Measurements from ENCODE around the gene MMP17. TPM values are rescaled to one million over a fixed set of nuclear protein-coding genes. Genes with fewer than 3 reads are reported as not detected.

MMP17 gene
- polyA plus RNA-seq, 3 donors, result 2.8 to 78.3 (median 3.0) TPM

GRCh38 chr12:131788070-131788469 lies 40.1 kb upstream of the MMP17 start:
- Histone ChIP-seq H2AFZ (ENCODE audit: insufficient read depth, low read depth, low read length, poor library complexity, severe bottlenecking) (no peak overlapping the region), H3K36me3 (replicated peaks in 1 of 2; ENCODE audit: control insufficient read depth in 1 of 2, insufficient read depth in 2 of 2, low read length in 2 of 2) (peaks cover 71 to 87% of the 10 kb centered on the region in 2 donors), H3K27ac (ENCODE audit: low read depth in 1 of 2, low read length in 2 of 2) (no peak overlapping the region), H3K4me2 (replicated peaks; ENCODE audit: extremely low read depth, low read length, poor library complexity, severe bottlenecking) (no peak overlapping the region), H3K79me2 (ENCODE audit: insufficient read depth, low read length) (no peaks in the 10 kb centered on the region), H4K20me1 (ENCODE audit: insufficient read depth, low read length) (peaks cover 6% of the 10 kb centered on the region), H3K27me3 (ENCODE audit: control insufficient read depth in 2 of 2, insufficient read depth in 2 of 2, low read length in 2 of 2) (no peaks in the 10 kb centered on the region), H3K4me3 (replicated peaks in 1 of 3; ENCODE audit: low read depth in 2 of 3, low read length in 3 of 3) (no peak overlapping the region), H3K9me3 (replicated peaks in 1 of 2; ENCODE audit: control insufficient read depth in 1 of 2, insufficient read depth in 1 of 2, low read length in 2 of 2) (no peaks in the 10 kb centered on the region), H3K4me1 (ENCODE audit: control insufficient read depth in 1 of 2, insufficient read depth in 2 of 2, low read length in 2 of 2) (peaks cover 0 to 7% of the 10 kb centered on the region in 2 donors), H3K9ac (ENCODE audit: insufficient read depth, low read length, poor library complexity, severe bottlenecking) (no peak overlapping the region)
- TF ChIP-seq CTCF (IDR thresholded peaks at IDR 0.05), result no peak
- H3K4me3 Mint-ChIP-seq, result no peak overlapping the region
- DNase-seq, result no peak
- 100% methylated on average over 7 of the region's 11 CpGs for WGBS (ENCODE audit: insufficient coverage)
- H3K4me1 Mint-ChIP-seq, result peaks cover 9% of the 10 kb centered on the region
- intact Hi-C loops (cut with micrococcal nuclease), result no loop called here
- H3K27me3 Mint-ChIP-seq (ENCODE audit: low read depth in 3 of 3), result peaks cover 0 to 2% (median 0%) of the 10 kb centered on the region in 3 donors
- H3K9me3 Mint-ChIP-seq, result peaks cover 0 to 11% (median 0%) of the 10 kb centered on the region in 7 donors
- H3K27ac Mint-ChIP-seq, result no peak overlapping the region
- H3K36me3 Mint-ChIP-seq, result peaks cover 83 to 88% of the 10 kb centered on the region in 2 donors

GRCh38 chr12:131789638-131790037 lies 38.6 kb upstream of the MMP17 start:
- no peak overlapping the region for H3K9ac ChIP-seq (ENCODE audit: insufficient read depth, low read length, poor library complexity, severe bottlenecking)
- H2AFZ ChIP-seq (ENCODE audit: insufficient read depth, low read depth, low read length, poor library complexity, severe bottlenecking), result no peak overlapping the region
- H3K36me3 ChIP-seq (replicated peaks in 1 of 2; ENCODE audit: control insufficient read depth in 1 of 2, insufficient read depth in 2 of 2, low read length in 2 of 2), result peaks cover 79 to 100% of the 10 kb centered on the region in 2 donors
- intact Hi-C loops (cut with micrococcal nuclease), result no loop called here
- H3K9me3 ChIP-seq (replicated peaks in 1 of 2; ENCODE audit: control insufficient read depth in 1 of 2, insufficient read depth in 1 of 2, low read length in 2 of 2), result no peaks in the 10 kb centered on the region
- DNase-seq, result no peak
- no peaks in the 10 kb centered on the region for H3K79me2 ChIP-seq (ENCODE audit: insufficient read depth, low read length)
- Mint-ChIP-seq H3K4me3 (no peak overlapping the region), H3K9me3 (peaks cover 0 to 11% (median 0%) of the 10 kb centered on the region in 7 donors), H3K36me3 (peaks cover 86 to 98% of the 10 kb centered on the region in 2 donors), H3K27ac (peak overlapping the region in 1 of 7 donors; percentile 8), H3K27me3 (ENCODE audit: low read depth in 3 of 3) (peaks cover 0 to 2% (median 0%) of the 10 kb centered on the region in 3 donors), H3K4me1 (no peaks in the 10 kb centered on the region)
- TF ChIP-seq CTCF (IDR thresholded peaks at IDR 0.05), result no peak
- no peaks in the 10 kb centered on the region for H3K27me3 ChIP-seq (ENCODE audit: control insufficient read depth in 2 of 2, insufficient read depth in 2 of 2, low read length in 2 of 2)
- no peak overlapping the region for H3K4me3 ChIP-seq (replicated peaks in 1 of 3; ENCODE audit: low read depth in 2 of 3, low read length in 3 of 3)
- no peak overlapping the region for H3K4me2 ChIP-seq (replicated peaks; ENCODE audit: extremely low read depth, low read length, poor library complexity, severe bottlenecking)
- no peaks in the 10 kb centered on the region for H4K20me1 ChIP-seq (ENCODE audit: insufficient read depth, low read length)
- H3K27ac ChIP-seq (ENCODE audit: low read depth in 1 of 2, low read length in 2 of 2), result no peak overlapping the region
- no peaks in the 10 kb centered on the region for H3K4me1 ChIP-seq (ENCODE audit: control insufficient read depth in 1 of 2, insufficient read depth in 2 of 2, low read length in 2 of 2)
- WGBS (ENCODE audit: insufficient coverage), result 93% methylated on average over 12 of the region's 12 CpGs
